B cell (primary cell): Measurements from ENCODE around the gene MARK2. TPM values are rescaled to one million over a fixed set of nuclear protein-coding genes. Genes with fewer than 3 reads are reported as not detected.

Experiments
- ATAC-seq: fragments of 200-7000 bp; cut with Tn5 transposase; one replicate; pipeline ENCODE4 v1.10.0; 2021; ENCODE audit warnings: low read depth, mild to moderate bottlenecking, moderate number of reproducible peaks, moderate library complexity
- CTCF ChIA-PET: fragments of 350-600 bp; sonication (Branson Sonifier 250); formaldehyde crosslinking; loops from one replicate; lab custom pipeline; 2021; ENCODE audit warnings: antibody characterized with exemption, inconsistent platforms; lab: Charles Lee
- POLR2A ChIA-PET: fragments of 350-600 bp; sonication (Branson Sonifier 250); formaldehyde crosslinking; loops from one replicate; lab custom pipeline; 2021; ENCODE audit warnings: antibody characterized with exemption; lab: Charles Lee
- DNase-seq: peaks from one replicate; pipeline ENCODE4 v3.0.0; 2013
- H2AFZ ChIP-seq: 2 replicates; pipeline ENCODE4 v1.6.1; 2012; ENCODE audit warnings: mild to moderate bottlenecking, low read depth, low read length; ENCODE audit not compliant: insufficient read depth, poor library complexity, severe bottlenecking
- H3K27ac ChIP-seq, 2 donors: 1 replicate in 1 of 2; 2 replicates in 1 of 2; pipeline ENCODE4 v1.5.1; 2012 to 2013; ENCODE audit warnings: low read length in 2 of 2, mild to moderate bottlenecking in 2 of 2, moderate library complexity in 1 of 2
- H3K27me3 ChIP-seq, 4 experiments: fragments of 200-600 bp in 1 of 4; sonication (generic) in 1 of 4; replicated peaks in 1 of 4; 1 replicate in 2 of 4; 2 replicates in 2 of 4; pipeline versions ENCODE4 v1.6.1 to v1.7.0; 2013 to 2016; ENCODE audit warnings: low read length in 3 of 4, mild to moderate bottlenecking in 2 of 4, mixed read lengths in 1 of 4, moderate library complexity in 1 of 4; ENCODE audit not compliant: insufficient read depth in 4 of 4, control insufficient read depth in 3 of 4; ENCODE audit errors: control extremely low read depth in 1 of 4
- H3K36me3 ChIP-seq, 2 experiments: replicated peaks in 1 of 2; 1 replicate in 1 of 2; 2 replicates in 1 of 2; pipeline versions ENCODE4 v1.6.1 to v1.7.1; 2013; ENCODE audit warnings: low read length in 1 of 2; ENCODE audit not compliant: insufficient read depth in 2 of 2, control insufficient read depth in 1 of 2; ENCODE audit errors: control extremely low read depth in 1 of 2, extremely low read depth in 1 of 2
- H3K4me1 ChIP-seq, 2 donors: fragments of 200-600 bp in 1 of 2; sonication (generic) in 1 of 2; 1 replicate in 1 of 2; 2 replicates in 1 of 2; pipeline versions ENCODE4 v1.5.1 to v1.6.1; 2013 to 2017; ENCODE audit warnings: low read length in 2 of 2; ENCODE audit not compliant: control insufficient read depth in 2 of 2, insufficient read depth in 2 of 2
- H3K4me2 ChIP-seq: replicated peaks from 2 replicates; pipeline ENCODE3; 2012; ENCODE audit warnings: mild to moderate bottlenecking, low read depth, low read length; ENCODE audit not compliant: poor library complexity, severe bottlenecking
- H3K4me3 ChIP-seq, 5 experiments: fragments of 200-600 bp in 1 of 5; sonication (generic) in 1 of 5; 1 replicate in 3 of 5; 2 replicates in 2 of 5; pipeline versions ENCODE4 v1.5.1 to v1.7.0; 2011 to 2016; ENCODE audit warnings: low read length in 4 of 5, mild to moderate bottlenecking in 4 of 5, low read depth in 2 of 5, control low read depth in 1 of 5, moderate library complexity in 1 of 5; ENCODE audit not compliant: insufficient read depth in 1 of 5; ENCODE audit errors: control extremely low read depth in 1 of 5, extremely low read depth in 1 of 5
- H3K79me2 ChIP-seq: fragments of 200-600 bp; sonication (generic); one replicate; pipeline ENCODE4 v1.6.0; 2016; ENCODE audit warnings: low read length; ENCODE audit not compliant: control insufficient read depth, insufficient read depth
- H3K9ac ChIP-seq: fragments of 200-600 bp; sonication (generic); 2 replicates; pipeline ENCODE4 v1.6.1; 2017; ENCODE audit warnings: mild to moderate bottlenecking, low read length, moderate library complexity
- H3K9me3 ChIP-seq, 3 donors: one replicate each; pipeline versions ENCODE4 v1.6.1 to v1.7.1; 2013; ENCODE audit warnings: low read length in 2 of 3; ENCODE audit not compliant: control insufficient read depth in 2 of 3, insufficient read depth in 1 of 3; ENCODE audit errors: control extremely low read depth in 1 of 3
- H4K20me1 ChIP-seq: 2 replicates; pipeline ENCODE4 v1.6.0; 2012; ENCODE audit warnings: mild to moderate bottlenecking, low read length; ENCODE audit not compliant: insufficient read depth, control insufficient read depth, poor library complexity, severe bottlenecking
- H3K27ac Mint-ChIP-seq: one replicate; pipeline ENCODE4 v1.8.0; 2021; ENCODE audit warnings: mixed read lengths
- H3K27me3 Mint-ChIP-seq: one replicate; pipeline ENCODE4 v1.8.0; 2021; ENCODE audit warnings: mixed read lengths
- H3K4me1 Mint-ChIP-seq: one replicate; pipeline ENCODE4 v1.8.0; 2021; ENCODE audit warnings: mixed read lengths
- H3K4me3 Mint-ChIP-seq: one replicate; pipeline ENCODE4 v1.8.0; 2021; ENCODE audit warnings: mixed read lengths
- H3K9me3 Mint-ChIP-seq: one replicate; pipeline ENCODE4 v1.8.0; 2022; ENCODE audit warnings: mixed read lengths; ENCODE audit not compliant: insufficient read depth
- CTCF ChIP-seq: fragments of 200-600 bp; IDR thresholded peaks from one replicate; pipeline ENCODE4 v1.8.0; 2022; ENCODE audit warnings: antibody characterized with exemption, mild to moderate bottlenecking
- EZH2 ChIP-seq: IDR thresholded peaks from 2 replicates; pipeline ENCODE4 v1.6.1; 2012; ENCODE audit warnings: borderline replicate concordance, low read depth, mild to moderate bottlenecking, moderate library complexity, low read length; ENCODE audit not compliant: insufficient read depth, poor library complexity, severe bottlenecking
- WGBS: methylation state at CpG from one replicate; pipeline ENCODE4 v1.1.5; 2013; ENCODE audit warnings: missing lambda C conversion rate; ENCODE audit not compliant: insufficient coverage; 5-methylcytosine and 5-hydroxymethylcytosine counted together
- intact Hi-C: fragments of 100-400 bp; cut with micrococcal nuclease; formaldehyde crosslinking; loops from one replicate; pipeline ENCODE4 v1.10.0; 2022
- polyA plus RNA-seq: library from polyadenylated mRNA; depleted of rRNA; stranded (reverse); fragments of >200 nt; gene quantifications from 2 replicates; pipeline ENCODE4 v1.2.3, GENCODE V29; 2012
- total RNA-seq, 2 donors: library from RNA; stranded (reverse); fragments of 120-200 nt in 1 of 2; gene quantifications; 1 replicate in 1 of 2; 2 replicates in 1 of 2; pipeline versions ENCODE4 v1.2.3 to v1.2.4, GENCODE V29; 2013 to 2022

Gene MARK2
- total and polyA plus RNA-seq, 2 donors (not counting 1 experiment from before 2014, with no cell fraction given): 47.2 to 58.1 TPM

- Mint-ChIP-seq H3K9me3 (no peaks in the 10 kb centered on the region), H3K4me3 (peak overlapping the region; percentile 86), H3K4me1 (peaks cover 22% of the 10 kb centered on the region), H3K27me3 (no peaks in the 10 kb centered on the region), H3K27ac (no peak overlapping the region)
- Histone ChIP-seq H3K27me3 (no peaks in the 10 kb centered on the region), H3K27ac (no peak overlapping the region), H3K4me2 (peak overlapping the region; percentile 91), H3K9ac (peak overlapping the region; percentile 88), H3K79me2 (peaks cover 9% of the 10 kb centered on the region), H3K36me3 (peaks cover 0 to 7% of the 10 kb centered on the region in 2 experiments), H3K4me3 (peak overlapping the region in 4 of 5 experiments; percentile 79 to 91 (median 84)), H3K4me1 (peaks cover 13 to 18% of the 10 kb centered on the region in 2 donors), H3K9me3 (no peaks in the 10 kb centered on the region), H4K20me1 (no peaks in the 10 kb centered on the region), H2AFZ (peak overlapping the region; percentile 89)
- ChIA-PET POLR2A (interaction anchor here (0.5 to 1.0 kb wide), 2 partner anchors 24 to 92 kb away, joined by 3 to 6 read pairs; partner anchors contain the start of gene MARK2), CTCF (interaction anchor here (0.9 to 1.2 kb wide), 2 partner anchors 23 to 124 kb away, joined by 3 to 4 read pairs; partner anchors contain the start of gene NAA40)
- ATAC-seq (no peak), DNase-seq (peak; percentile 28)
- no peak for TF ChIP-seq CTCF
- TF ChIP-seq EZH2: no peak
- intact Hi-C loops: no loop called here
- WGBS: no CpG with 5 or more reads among the region's 7 CpGs
Observed at GRCh38 chr11:63814383-63814736, 24.6 kb upstream of the MARK2 start.

- intact Hi-C loops: no loop called here
- Histone ChIP-seq H3K4me3 (no peak overlapping the region), H3K4me2 (no peak overlapping the region), H3K36me3 (peaks cover 0 to 10% of the 10 kb centered on the region in 2 experiments), H4K20me1 (no peaks in the 10 kb centered on the region), H3K27me3 (no peaks in the 10 kb centered on the region), H3K27ac (no peak overlapping the region), H3K4me1 (peaks cover 13 to 18% of the 10 kb centered on the region in 2 donors), H3K79me2 (peaks cover 9% of the 10 kb centered on the region), H3K9ac (no peak overlapping the region), H3K9me3 (no peaks in the 10 kb centered on the region), H2AFZ (no peak overlapping the region)
- 100% methylated on average over 2 of the region's 6 CpGs for WGBS
- ATAC-seq (no peak), DNase-seq (no peak)
- Mint-ChIP-seq H3K9me3 (no peaks in the 10 kb centered on the region), H3K27ac (no peak overlapping the region), H3K4me3 (no peak overlapping the region), H3K27me3 (no peaks in the 10 kb centered on the region), H3K4me1 (peaks cover 22% of the 10 kb centered on the region)
- no peak for TF ChIP-seq CTCF
- no peak for TF ChIP-seq EZH2
- ChIA-PET CTCF (interaction anchor here (1.0 to 2.5 kb wide), 2 partner anchors 20 to 47 kb away, joined by 3 to 13 read pairs; partner anchors contain the start of gene ZFTA), POLR2A (no interaction called here)
Observed at GRCh38 chr11:63816166-63816565, 22.7 kb upstream of the MARK2 start.
